HEK293 (cell line): ENCODE results near the gene SPATS1.

Experiments used
- CTCF ChIA-PET: fragments of 350-600 bp; formaldehyde crosslinking; extraction: SDS; loops from one replicate; lab custom pipeline; 2021; ENCODE audit warnings: antibody characterized with exemption; lab: Yijun Ruan, JAX
- POLR2A ChIA-PET: fragments of 300-600 bp; formaldehyde crosslinking; extraction: SDS; loops from one replicate; lab custom pipeline; 2020; ENCODE audit warnings: antibody characterized with exemption, inconsistent platforms; lab: Yijun Ruan, JAX
- H3K27ac ChIP-seq: fragments of 200-500 bp; sonication (Bioruptor generic); 2 replicates; pipeline ENCODE4 v1.5.1; 2014; ENCODE audit warnings: low read depth, low read length, control low read depth, inconsistent platforms; ENCODE audit errors: extremely low read depth
- H3K36me3 ChIP-seq, 2 experiments: fragments of 200-500 bp in 1 of 2; sonication (Bioruptor generic) in 1 of 2; 1 replicate in 1 of 2; 2 replicates in 1 of 2; pipeline ENCODE4 v1.5.1; 2014 to 2017; ENCODE audit warnings: inconsistent platforms in 2 of 2, low read length in 2 of 2; ENCODE audit not compliant: control insufficient read depth in 2 of 2, insufficient read depth in 1 of 2
- H3K4me1 ChIP-seq: fragments of 200-500 bp; sonication (Bioruptor generic); 2 replicates; pipeline ENCODE4 v1.5.1; 2014; ENCODE audit warnings: mild to moderate bottlenecking, low read length, inconsistent platforms; ENCODE audit not compliant: control insufficient read depth, insufficient read depth
- H3K4me3 ChIP-seq: 2 replicates; pipeline ENCODE4 v1.5.1; 2011; ENCODE audit warnings: low read depth, mild to moderate bottlenecking, control low read depth, low read length, moderate library complexity
- H3K9me3 ChIP-seq: fragments of 200-500 bp; sonication (Bioruptor generic); 2 replicates; pipeline ENCODE4 v1.5.1; 2014; ENCODE audit warnings: low read depth, low read length, inconsistent platforms; ENCODE audit not compliant: control insufficient read depth, insufficient read depth
- BCL11A ChIP-seq: fragments of 450-650 bp; formaldehyde crosslinking; IDR thresholded peaks from 2 replicates; pipeline ENCODE4 v1.5.1; 2016; ENCODE audit warnings: low read depth, missing biosample characterization, missing genetic modification characterization
- GLIS2 ChIP-seq: fragments of 450-650 bp; formaldehyde crosslinking; IDR thresholded peaks from 2 replicates; pipeline ENCODE4 v1.5.1; 2016; ENCODE audit warnings: missing biosample characterization, missing genetic modification characterization
- HOXD13 ChIP-seq: sonication (generic); formaldehyde crosslinking; IDR thresholded peaks from 2 replicates; pipeline ENCODE4 v1.8.0; 2022; ENCODE audit warnings: missing genetic modification reagents, borderline replicate concordance
- TRIM28 ChIP-seq: IDR thresholded peaks from 2 replicates; pipeline ENCODE4 v1.6.1; 2011; ENCODE audit warnings: low read length, control low read depth, borderline replicate concordance
- ZBTB48 ChIP-seq: fragments of 450-650 bp; formaldehyde crosslinking; IDR thresholded peaks from 2 replicates; pipeline ENCODE4 v1.5.1; 2016; ENCODE audit warnings: missing biosample characterization, missing genetic modification characterization
- ZBTB7A ChIP-seq: fragments of 450-650 bp; formaldehyde crosslinking; IDR thresholded peaks from 2 replicates; pipeline ENCODE4 v1.5.1; 2016; ENCODE audit warnings: low read depth, missing biosample characterization, missing genetic modification characterization
- ZNF112 ChIP-seq: fragments of 450-650 bp; formaldehyde crosslinking; IDR thresholded peaks from 2 replicates; pipeline ENCODE4 v1.5.0; 2017; ENCODE audit warnings: missing biosample characterization, missing genetic modification characterization
- ZNF132 ChIP-seq: fragments of 450-650 bp; formaldehyde crosslinking; IDR thresholded peaks from 2 replicates; pipeline ENCODE4 v1.5.1; 2017; ENCODE audit warnings: missing biosample characterization, missing genetic modification characterization, borderline replicate concordance
- ZNF23 ChIP-seq: fragments of 450-650 bp; formaldehyde crosslinking; IDR thresholded peaks from 2 replicates; pipeline ENCODE4 v1.5.1; 2016; ENCODE audit warnings: missing biosample characterization, missing genetic modification characterization, borderline replicate concordance
- ZNF521 ChIP-seq: fragments of 450-650 bp; formaldehyde crosslinking; IDR thresholded peaks from 2 replicates; pipeline ENCODE4 v1.5.1; 2017; ENCODE audit warnings: missing biosample characterization, mild to moderate bottlenecking, missing genetic modification characterization
- ZNF560 ChIP-seq: fragments of 450-650 bp; formaldehyde crosslinking; IDR thresholded peaks from 2 replicates; pipeline ENCODE4 v1.5.1; 2017; ENCODE audit warnings: missing biosample characterization, missing genetic modification characterization, borderline replicate concordance
- ZNF776 ChIP-seq: fragments of 450-650 bp; formaldehyde crosslinking; IDR thresholded peaks from 2 replicates; pipeline ENCODE4 v1.5.0; 2017; ENCODE audit warnings: missing biosample characterization, missing genetic modification characterization, borderline replicate concordance
- TF ChIP-seq, protein P1 (sequence below): fragments of 450-650 bp; formaldehyde crosslinking; optimal IDR thresholded peaks from 2 replicates; pipeline ENCODE3; 2016; ENCODE audit warnings: missing biosample characterization, mild to moderate bottlenecking, missing genetic modification characterization
- TF ChIP-seq, protein P2 (sequence below): fragments of 450-650 bp; IDR thresholded peaks from 2 replicates; pipeline ENCODE4 v1.5.1; 2018; ENCODE audit warnings: missing biosample characterization, mild to moderate bottlenecking, missing genetic modification characterization
- TF ChIP-seq, protein P3 (sequence below): fragments of 450-650 bp; formaldehyde crosslinking; IDR thresholded peaks from 2 replicates; pipeline ENCODE4 v1.5.1; 2016; ENCODE audit warnings: missing biosample characterization, missing genetic modification characterization, borderline replicate concordance
- TF ChIP-seq, protein P4 (sequence below): fragments of 450-650 bp; formaldehyde crosslinking; IDR thresholded peaks from 2 replicates; pipeline ENCODE4 v1.5.1; 2017; ENCODE audit warnings: missing biosample characterization, missing genetic modification characterization
- TF ChIP-seq, protein P5 (sequence below): fragments of 450-650 bp; formaldehyde crosslinking; IDR thresholded peaks from 2 replicates; pipeline ENCODE4 v1.5.1; 2016; ENCODE audit warnings: missing biosample characterization, missing genetic modification characterization
- TF ChIP-seq, protein P6 (sequence below): fragments of 450-650 bp; formaldehyde crosslinking; IDR thresholded peaks from 2 replicates; pipeline ENCODE4 v1.5.1; 2017; ENCODE audit warnings: missing biosample characterization, mild to moderate bottlenecking, missing genetic modification characterization, moderate library complexity
- TF ChIP-seq, protein P7 (sequence below): sonication (generic); formaldehyde crosslinking; IDR thresholded peaks from 2 replicates; pipeline ENCODE4 v1.8.1; 2022; ENCODE audit warnings: mild to moderate bottlenecking, moderate library complexity, missing genetic modification reagents

The SPATS1 gene

DNA sequence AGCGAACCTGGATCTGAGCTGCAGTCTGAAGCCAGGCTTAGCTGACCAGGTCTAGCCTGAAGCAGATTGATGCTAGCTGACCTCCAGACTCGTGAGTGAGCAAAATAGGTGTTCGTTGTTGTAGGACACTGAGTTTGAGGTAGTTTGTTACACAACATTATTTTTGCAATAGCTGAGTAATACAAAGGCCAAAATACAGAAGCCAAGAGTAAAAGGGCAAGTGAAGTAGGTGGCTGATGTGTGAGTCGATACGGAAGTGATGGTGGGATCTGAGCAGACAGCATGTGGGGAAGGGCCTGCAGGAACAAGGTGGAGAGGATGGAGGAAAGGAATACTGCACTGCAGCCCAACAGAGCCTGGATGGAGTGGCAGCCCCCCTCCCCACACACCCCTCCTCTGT is 8.5 kb upstream of the SPATS1 start:
- no peak overlapping the region for H3K4me3 ChIP-seq
- H3K9me3 ChIP-seq: no peaks in the 10 kb centered on the region
- no peaks in the 10 kb centered on the region for H3K36me3 ChIP-seq
- TF ChIP-seq ZBTB7A (no peak), ZBTB48 (0 out of 2 replicates have a peak, but pooled peaks have one; percentile 1)
- ChIA-PET CTCF (interaction anchor here (0.6 to 10.4 kb wide), 5 partner anchors 12 to 141 kb away, joined by 3 to 208 read pairs (median 9); partner anchors contain the start of genes AARS2, NFKBIE and TMEM151B), POLR2A (interaction anchor here (2.0 kb wide), 1 partner anchor 87 kb away, joined by 5 read pairs; the partner anchor contains the start of gene HSP90AB1)
- H3K27ac ChIP-seq: no peak overlapping the region
- H3K4me1 ChIP-seq: no peaks in the 10 kb centered on the region

DNA sequence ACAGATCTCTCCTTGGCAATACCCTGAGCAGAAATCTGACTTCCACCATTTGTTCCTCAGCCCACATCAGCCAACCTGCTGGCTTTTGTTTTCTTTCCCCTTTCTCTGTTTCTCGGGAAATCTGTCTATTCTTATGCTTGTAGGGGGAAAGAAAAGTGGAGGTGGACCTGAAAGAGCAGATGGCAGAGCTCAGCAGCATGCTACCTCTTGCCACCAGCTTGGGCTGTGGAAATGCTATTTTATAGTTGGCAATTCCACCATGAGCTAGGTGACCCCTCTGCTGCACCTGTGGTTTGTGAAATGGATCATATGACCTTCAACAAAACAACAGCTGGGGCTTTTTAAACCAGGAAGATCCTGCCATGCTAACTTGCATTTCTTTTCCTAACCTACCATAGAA is 6.8 kb upstream of the SPATS1 start:
- CTCF ChIA-PET: interaction anchor here (0.5 to 10.4 kb wide), 11 partner anchors 9 to 163 kb away, joined by 3 to 208 read pairs (median 3); partner anchors contain the start of genes AARS2, NFKBIE, SLC35B2 and TMEM151B
- Histone ChIP-seq H3K4me1 (no peaks in the 10 kb centered on the region), H3K36me3 (no peaks in the 10 kb centered on the region), H3K4me3 (no peak overlapping the region), H3K27ac (no peak overlapping the region), H3K9me3 (no peaks in the 10 kb centered on the region)
- POLR2A ChIA-PET: interaction anchor here (2.1 kb wide), 1 partner anchor 67 kb away, joined by 7 read pairs; no protein-coding TSS in a partner anchor
- no peak for TF ChIP-seq HOXD13 (CRISPR knock-in tag)
- no peak for TF ChIP-seq ZNF521 (tag by site-specific recombination)
- no peak for TF ChIP-seq GLIS2
- TF ChIP-seq, protein P1, sequence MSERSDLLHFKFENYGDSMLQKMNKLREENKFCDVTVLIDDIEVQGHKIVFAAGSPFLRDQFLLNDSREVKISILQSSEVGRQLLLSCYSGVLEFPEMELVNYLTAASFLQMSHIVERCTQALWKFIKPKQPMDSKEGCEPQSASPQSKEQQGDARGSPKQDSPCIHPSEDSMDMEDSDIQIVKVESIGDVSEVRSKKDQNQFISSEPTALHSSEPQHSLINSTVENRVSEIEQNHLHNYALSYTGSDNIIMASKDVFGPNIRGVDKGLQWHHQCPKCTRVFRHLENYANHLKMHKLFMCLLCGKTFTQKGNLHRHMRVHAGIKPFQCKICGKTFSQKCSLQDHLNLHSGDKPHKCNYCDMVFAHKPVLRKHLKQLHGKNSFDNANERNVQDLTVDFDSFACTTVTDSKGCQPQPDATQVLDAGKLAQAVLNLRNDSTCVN: no peak
- TF ChIP-seq ZNF112 (tag by site-specific recombination): no peak
- no peak for TF ChIP-seq ZNF776 (tag by site-specific recombination)
- no peak for TF ChIP-seq TRIM28
- TF ChIP-seq, protein P2, sequence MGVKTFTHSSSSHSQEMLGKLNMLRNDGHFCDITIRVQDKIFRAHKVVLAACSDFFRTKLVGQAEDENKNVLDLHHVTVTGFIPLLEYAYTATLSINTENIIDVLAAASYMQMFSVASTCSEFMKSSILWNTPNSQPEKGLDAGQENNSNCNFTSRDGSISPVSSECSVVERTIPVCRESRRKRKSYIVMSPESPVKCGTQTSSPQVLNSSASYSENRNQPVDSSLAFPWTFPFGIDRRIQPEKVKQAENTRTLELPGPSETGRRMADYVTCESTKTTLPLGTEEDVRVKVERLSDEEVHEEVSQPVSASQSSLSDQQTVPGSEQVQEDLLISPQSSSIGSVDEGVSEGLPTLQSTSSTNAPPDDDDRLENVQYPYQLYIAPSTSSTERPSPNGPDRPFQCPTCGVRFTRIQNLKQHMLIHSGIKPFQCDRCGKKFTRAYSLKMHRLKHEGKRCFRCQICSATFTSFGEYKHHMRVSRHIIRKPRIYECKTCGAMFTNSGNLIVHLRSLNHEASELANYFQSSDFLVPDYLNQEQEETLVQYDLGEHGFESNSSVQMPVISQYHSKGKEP (tag by site-specific recombination): no peak
- TF ChIP-seq, protein P3, sequence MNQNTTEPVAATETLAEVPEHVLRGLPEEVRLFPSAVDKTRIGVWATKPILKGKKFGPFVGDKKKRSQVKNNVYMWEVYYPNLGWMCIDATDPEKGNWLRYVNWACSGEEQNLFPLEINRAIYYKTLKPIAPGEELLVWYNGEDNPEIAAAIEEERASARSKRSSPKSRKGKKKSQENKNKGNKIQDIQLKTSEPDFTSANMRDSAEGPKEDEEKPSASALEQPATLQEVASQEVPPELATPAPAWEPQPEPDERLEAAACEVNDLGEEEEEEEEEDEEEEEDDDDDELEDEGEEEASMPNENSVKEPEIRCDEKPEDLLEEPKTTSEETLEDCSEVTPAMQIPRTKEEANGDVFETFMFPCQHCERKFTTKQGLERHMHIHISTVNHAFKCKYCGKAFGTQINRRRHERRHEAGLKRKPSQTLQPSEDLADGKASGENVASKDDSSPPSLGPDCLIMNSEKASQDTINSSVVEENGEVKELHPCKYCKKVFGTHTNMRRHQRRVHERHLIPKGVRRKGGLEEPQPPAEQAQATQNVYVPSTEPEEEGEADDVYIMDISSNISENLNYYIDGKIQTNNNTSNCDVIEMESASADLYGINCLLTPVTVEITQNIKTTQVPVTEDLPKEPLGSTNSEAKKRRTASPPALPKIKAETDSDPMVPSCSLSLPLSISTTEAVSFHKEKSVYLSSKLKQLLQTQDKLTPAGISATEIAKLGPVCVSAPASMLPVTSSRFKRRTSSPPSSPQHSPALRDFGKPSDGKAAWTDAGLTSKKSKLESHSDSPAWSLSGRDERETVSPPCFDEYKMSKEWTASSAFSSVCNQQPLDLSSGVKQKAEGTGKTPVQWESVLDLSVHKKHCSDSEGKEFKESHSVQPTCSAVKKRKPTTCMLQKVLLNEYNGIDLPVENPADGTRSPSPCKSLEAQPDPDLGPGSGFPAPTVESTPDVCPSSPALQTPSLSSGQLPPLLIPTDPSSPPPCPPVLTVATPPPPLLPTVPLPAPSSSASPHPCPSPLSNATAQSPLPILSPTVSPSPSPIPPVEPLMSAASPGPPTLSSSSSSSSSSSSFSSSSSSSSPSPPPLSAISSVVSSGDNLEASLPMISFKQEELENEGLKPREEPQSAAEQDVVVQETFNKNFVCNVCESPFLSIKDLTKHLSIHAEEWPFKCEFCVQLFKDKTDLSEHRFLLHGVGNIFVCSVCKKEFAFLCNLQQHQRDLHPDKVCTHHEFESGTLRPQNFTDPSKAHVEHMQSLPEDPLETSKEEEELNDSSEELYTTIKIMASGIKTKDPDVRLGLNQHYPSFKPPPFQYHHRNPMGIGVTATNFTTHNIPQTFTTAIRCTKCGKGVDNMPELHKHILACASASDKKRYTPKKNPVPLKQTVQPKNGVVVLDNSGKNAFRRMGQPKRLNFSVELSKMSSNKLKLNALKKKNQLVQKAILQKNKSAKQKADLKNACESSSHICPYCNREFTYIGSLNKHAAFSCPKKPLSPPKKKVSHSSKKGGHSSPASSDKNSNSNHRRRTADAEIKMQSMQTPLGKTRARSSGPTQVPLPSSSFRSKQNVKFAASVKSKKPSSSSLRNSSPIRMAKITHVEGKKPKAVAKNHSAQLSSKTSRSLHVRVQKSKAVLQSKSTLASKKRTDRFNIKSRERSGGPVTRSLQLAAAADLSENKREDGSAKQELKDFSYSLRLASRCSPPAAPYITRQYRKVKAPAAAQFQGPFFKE (tag by site-specific recombination): no peak
- no peak for TF ChIP-seq ZNF560
- TF ChIP-seq ZNF132 (tag by site-specific recombination): no peak
- TF ChIP-seq, protein P4, sequence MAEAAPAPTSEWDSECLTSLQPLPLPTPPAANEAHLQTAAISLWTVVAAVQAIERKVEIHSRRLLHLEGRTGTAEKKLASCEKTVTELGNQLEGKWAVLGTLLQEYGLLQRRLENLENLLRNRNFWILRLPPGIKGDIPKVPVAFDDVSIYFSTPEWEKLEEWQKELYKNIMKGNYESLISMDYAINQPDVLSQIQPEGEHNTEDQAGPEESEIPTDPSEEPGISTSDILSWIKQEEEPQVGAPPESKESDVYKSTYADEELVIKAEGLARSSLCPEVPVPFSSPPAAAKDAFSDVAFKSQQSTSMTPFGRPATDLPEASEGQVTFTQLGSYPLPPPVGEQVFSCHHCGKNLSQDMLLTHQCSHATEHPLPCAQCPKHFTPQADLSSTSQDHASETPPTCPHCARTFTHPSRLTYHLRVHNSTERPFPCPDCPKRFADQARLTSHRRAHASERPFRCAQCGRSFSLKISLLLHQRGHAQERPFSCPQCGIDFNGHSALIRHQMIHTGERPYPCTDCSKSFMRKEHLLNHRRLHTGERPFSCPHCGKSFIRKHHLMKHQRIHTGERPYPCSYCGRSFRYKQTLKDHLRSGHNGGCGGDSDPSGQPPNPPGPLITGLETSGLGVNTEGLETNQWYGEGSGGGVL (tag by site-specific recombination): no peak
- TF ChIP-seq, protein P5, sequence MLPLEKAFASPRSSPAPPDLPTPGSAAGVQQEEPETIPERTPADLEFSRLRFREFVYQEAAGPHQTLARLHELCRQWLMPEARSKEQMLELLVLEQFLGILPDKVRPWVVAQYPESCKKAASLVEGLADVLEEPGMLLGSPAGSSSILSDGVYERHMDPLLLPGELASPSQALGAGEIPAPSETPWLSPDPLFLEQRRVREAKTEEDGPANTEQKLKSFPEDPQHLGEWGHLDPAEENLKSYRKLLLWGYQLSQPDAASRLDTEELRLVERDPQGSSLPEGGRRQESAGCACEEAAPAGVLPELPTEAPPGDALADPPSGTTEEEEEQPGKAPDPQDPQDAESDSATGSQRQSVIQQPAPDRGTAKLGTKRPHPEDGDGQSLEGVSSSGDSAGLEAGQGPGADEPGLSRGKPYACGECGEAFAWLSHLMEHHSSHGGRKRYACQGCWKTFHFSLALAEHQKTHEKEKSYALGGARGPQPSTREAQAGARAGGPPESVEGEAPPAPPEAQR: no peak
- TF ChIP-seq, protein P6, sequence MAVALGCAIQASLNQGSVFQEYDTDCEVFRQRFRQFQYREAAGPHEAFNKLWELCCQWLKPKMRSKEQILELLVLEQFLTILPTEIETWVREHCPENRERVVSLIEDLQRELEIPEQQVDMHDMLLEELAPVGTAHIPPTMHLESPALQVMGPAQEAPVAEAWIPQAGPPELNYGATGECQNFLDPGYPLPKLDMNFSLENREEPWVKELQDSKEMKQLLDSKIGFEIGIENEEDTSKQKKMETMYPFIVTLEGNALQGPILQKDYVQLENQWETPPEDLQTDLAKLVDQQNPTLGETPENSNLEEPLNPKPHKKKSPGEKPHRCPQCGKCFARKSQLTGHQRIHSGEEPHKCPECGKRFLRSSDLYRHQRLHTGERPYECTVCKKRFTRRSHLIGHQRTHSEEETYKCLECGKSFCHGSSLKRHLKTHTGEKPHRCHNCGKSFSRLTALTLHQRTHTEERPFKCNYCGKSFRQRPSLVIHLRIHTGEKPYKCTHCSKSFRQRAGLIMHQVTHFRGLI: no peak
- TF ChIP-seq ZNF23 (tag by site-specific recombination): no peak
- TF ChIP-seq, protein P7, sequence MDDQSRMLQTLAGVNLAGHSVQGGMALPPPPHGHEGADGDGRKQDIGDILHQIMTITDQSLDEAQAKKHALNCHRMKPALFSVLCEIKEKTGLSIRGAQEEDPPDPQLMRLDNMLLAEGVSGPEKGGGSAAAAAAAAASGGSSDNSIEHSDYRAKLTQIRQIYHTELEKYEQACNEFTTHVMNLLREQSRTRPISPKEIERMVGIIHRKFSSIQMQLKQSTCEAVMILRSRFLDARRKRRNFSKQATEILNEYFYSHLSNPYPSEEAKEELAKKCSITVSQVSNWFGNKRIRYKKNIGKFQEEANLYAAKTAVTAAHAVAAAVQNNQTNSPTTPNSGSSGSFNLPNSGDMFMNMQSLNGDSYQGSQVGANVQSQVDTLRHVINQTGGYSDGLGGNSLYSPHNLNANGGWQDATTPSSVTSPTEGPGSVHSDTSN (CRISPR knock-in tag): no peak
- TF ChIP-seq BCL11A: no peak
